ENCODE measurements around the gene ENTPD2.

Gene ENTPD2

GRCh38 chr9:137073992-137074399, 20.1 kb upstream of the ENTPD2 start:
- TF ChIP-seq, protein P1, sequence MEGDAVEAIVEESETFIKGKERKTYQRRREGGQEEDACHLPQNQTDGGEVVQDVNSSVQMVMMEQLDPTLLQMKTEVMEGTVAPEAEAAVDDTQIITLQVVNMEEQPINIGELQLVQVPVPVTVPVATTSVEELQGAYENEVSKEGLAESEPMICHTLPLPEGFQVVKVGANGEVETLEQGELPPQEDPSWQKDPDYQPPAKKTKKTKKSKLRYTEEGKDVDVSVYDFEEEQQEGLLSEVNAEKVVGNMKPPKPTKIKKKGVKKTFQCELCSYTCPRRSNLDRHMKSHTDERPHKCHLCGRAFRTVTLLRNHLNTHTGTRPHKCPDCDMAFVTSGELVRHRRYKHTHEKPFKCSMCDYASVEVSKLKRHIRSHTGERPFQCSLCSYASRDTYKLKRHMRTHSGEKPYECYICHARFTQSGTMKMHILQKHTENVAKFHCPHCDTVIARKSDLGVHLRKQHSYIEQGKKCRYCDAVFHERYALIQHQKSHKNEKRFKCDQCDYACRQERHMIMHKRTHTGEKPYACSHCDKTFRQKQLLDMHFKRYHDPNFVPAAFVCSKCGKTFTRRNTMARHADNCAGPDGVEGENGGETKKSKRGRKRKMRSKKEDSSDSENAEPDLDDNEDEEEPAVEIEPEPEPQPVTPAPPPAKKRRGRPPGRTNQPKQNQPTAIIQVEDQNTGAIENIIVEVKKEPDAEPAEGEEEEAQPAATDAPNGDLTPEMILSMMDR (conservative IDR thresholded peaks at IDR 0.05; ENCODE audit: low read length): no peak
- no peak for DNase-seq (ENCODE audit: low read depth)
- no peak overlapping the region for H3K4me3 ChIP-seq (ENCODE audit: low read length)

GRCh38 chr9:137071282-137071681, 17.4 kb upstream of the ENTPD2 start:
- TF ChIP-seq, protein P1 (conservative IDR thresholded peaks at IDR 0.05; ENCODE audit: low read length): no peak
- DNase-seq (ENCODE audit: low read depth): no peak
- no peak overlapping the region for H3K4me3 ChIP-seq (ENCODE audit: low read length)

DNA sequence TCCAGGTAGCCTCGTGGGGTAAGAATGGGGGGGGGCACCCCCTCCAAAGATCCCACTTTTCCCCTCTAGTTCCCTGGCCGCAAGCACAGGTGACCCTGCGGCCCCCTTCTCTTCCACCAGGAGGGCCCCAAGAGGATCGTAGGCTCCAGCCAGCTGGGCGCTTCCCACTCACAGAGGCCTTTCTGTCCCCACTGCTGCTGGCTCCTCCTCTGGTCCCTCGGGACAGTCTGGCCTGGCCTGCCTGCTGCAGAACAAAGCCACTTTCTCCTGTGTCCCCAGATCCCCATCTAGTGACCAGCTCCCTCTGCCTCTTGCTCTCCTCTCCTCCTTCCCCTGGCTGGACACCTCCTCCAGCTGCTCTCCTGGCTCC, 17.0 kb upstream of the ENTPD2 start:
- TF ChIP-seq, protein P1 (conservative IDR thresholded peaks at IDR 0.05; ENCODE audit: low read length): no peak
- H3K4me3 ChIP-seq (ENCODE audit: low read length): peak overlapping the region; percentile 44
- DNase-seq (ENCODE audit: low read depth): no peak

DNA sequence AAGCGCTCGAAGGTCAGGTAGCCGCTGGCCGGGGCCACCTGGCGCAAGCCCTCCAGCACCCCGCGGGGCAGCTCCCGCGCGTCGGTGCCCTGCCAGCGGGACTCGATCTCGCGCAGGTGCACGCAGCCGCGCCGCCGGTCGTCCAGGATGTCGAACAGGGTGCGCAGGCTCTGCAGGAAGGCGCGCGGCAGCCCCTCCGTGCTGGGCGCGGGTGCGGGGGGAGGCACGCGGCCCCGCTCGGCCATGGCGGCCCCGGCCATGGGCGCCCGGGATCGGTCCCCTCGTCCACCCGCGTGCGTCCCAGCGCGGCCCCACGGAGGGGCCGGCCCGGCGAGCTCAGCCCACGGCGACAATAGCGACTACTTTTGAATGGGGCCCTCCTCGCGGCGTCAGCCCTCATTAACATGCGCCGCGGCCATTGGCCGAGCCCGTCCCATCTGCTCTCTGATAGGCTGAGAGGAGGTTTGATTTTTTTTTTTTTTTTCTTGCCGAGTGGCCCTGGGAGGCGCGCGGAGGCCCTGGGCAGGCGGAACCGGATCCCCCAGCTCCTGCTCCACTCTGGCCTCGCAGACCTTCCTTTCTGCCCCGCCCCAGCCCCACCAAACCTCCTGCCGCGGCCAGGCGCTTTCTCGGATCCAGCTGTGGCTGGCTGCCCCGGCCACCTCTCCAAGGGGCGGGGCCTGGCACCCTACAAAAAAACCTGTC, 16.5 kb upstream of the ENTPD2 start, which contains the start of gene SAPCD2:
SAPCD2 (minus strand) TSS at position 357 of the 705 bp plus-strand sequence; CDS start at position 260, 97 bp downstream.
- peak within 1 kb of the TSS; percentile 44 for H3K4me3 ChIP-seq (ENCODE audit: low read length)
- TF ChIP-seq, protein P1 (conservative IDR thresholded peaks at IDR 0.05; ENCODE audit: low read length): no peak
- DNase-seq (ENCODE audit: low read depth): peak; percentile 77

GRCh38 chr9:137069508-137070091, 15.7 kb upstream of the ENTPD2 start:
- H3K4me3 ChIP-seq (ENCODE audit: low read length): 0 out of 2 replicates have a peak overlapping the region, but pooled peaks have one; percentile 3
- no peak for DNase-seq (ENCODE audit: low read depth)
- TF ChIP-seq, protein P1 (conservative IDR thresholded peaks at IDR 0.05; ENCODE audit: low read length): no peak

DNA sequence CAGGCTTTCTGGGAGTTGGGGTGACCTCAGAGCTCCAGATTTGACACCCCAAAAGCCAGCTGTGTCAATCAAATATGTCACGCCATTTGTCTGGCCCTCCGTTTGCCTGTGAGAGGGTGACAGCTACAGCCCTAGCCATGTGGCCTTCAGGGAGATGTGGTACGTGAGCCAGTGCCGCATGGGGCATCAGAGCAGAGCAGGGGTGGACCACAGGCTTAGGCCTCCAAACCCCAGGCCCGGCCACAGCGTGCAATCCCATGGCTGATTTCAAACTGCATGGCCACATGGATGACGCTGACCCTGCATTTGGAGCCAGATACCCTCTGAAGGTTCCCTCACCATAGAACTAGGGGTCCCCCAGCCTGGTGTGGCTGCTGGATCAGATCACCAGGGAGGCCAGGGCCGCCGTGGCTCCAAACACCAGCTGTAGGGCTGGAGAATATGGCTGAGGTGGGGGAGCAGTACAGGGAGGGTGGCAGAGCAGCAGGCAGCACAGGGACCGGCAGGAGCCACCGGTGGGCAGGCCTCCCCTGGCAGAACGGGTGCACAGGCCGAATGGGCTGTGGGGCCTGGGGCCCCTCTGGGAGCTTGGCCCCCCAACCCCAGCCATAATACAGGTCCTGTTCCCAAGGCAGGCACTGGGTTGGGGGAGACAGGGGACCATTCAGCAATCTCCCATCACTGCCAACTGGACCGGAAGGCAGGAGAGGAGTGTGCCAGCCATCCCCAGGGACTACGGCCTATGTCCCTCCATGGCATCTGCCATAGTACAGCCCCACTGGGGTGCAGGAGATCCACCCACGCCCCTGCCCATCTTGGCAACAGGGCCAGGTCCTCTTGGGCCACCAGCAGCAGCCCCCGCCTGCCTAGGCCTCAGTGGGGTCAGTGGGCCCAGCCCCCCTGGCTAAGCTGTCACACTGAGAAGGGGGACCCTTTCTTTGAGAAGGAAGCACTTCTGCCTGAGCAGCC, 15.0 kb upstream of the ENTPD2 start:
- DNase-seq (ENCODE audit: low read depth): no peak
- TF ChIP-seq, protein P1 (conservative IDR thresholded peaks at IDR 0.05; ENCODE audit: low read length): no peak
- no peak overlapping the region for H3K4me3 ChIP-seq (ENCODE audit: low read length)

Data from AG10803 (cell line).